Tibial nerve (tissue), 3 donors: ENCODE measurements around the gene ARHGEF17.

Experiments
- CTCF ChIP-seq, 5 experiments: fragments of 200-600 bp in 3 of 5; fragments of 450-650 bp in 2 of 5; sonication (generic) in 3 of 5; IDR thresholded peaks; one replicate each; pipeline ENCODE4 v1.5.1; 2016 to 2019; ENCODE audit warnings: antibody characterized with exemption in 5 of 5, mild to moderate bottlenecking in 3 of 5, moderate library complexity in 2 of 5
- POLR2A ChIP-seq, 2 donors: fragments of 450-650 bp; IDR thresholded peaks; one replicate each; pipeline ENCODE4 v1.6.1; 2017; ENCODE audit warnings: antibody characterized with exemption in 2 of 2, mild to moderate bottlenecking in 2 of 2, moderate library complexity in 2 of 2

DNA sequence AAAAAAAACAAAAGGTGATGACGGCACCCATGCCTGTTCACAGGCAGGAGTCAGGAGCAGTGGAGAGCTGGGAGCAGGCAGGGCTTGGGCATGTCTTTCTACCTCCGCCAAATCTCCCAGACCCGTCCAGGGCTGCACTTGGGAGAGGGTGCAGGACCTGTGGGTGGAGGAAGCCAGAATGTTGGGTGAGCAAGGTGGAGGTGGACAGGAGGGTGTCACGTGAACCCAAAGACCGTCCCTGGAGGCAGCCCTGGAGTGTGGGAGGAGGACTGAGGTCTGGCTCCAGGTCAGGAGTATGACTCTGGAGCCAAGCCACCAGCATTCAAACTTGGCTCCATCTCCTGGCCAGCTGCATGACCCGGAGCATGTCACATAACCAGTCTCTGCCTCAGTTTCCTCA, 41.6 kb downstream of the ARHGEF17 start:
- TF ChIP-seq POLR2A (IDR thresholded peaks at IDR 0.05) = no peak
- no peak for TF ChIP-seq CTCF (IDR thresholded peaks at IDR 0.05)
